ENCODE data around the gene GLCE. TPM values are rescaled to one million over a fixed set of nuclear protein-coding genes. Genes with fewer than 3 reads are reported as not detected.

The GLCE gene
- total RNA-seq, 3 donors from 2014 or later (not counting 1 experiment from before 2014, with no cell fraction given), result 2.0 to 4.5 (median 3.4) TPM

DNA sequence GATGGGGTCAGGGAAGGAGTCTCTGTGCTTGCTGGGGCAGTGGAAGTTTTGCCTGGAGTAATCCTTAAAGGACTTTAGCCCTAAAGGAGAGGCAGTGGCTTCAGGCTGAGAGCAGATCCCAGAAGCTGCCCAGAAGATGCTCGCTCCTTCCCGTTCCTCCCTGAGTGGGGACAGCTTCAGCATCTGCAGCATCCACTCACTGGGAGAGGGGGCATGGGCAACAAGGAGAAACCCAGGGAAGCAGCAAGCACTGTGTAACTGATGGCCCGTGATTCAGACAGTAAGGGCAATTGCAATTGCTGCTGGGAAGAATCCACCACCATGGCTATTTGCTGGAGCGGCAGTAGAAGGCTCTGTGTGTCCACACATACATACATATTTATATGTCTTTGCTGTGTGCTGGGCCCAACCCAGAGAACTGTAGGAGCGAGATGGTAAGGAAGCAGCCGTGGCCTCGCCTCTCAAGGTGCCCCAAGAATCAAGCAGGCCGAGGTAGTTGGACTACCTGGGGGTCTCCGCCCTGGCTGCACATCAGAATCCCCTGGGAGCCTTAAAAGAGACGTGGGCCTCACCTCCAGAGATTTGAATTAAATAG, 132.5 kb downstream of the GLCE start:
- H3K27ac Mint-ChIP-seq, result no peak overlapping the region
- H3K9me3 Mint-ChIP-seq, result no peaks in the 10 kb centered on the region
- H3K4me3 ChIP-seq (ENCODE audit: low read length), result no peak overlapping the region
- TF ChIP-seq, protein P1, sequence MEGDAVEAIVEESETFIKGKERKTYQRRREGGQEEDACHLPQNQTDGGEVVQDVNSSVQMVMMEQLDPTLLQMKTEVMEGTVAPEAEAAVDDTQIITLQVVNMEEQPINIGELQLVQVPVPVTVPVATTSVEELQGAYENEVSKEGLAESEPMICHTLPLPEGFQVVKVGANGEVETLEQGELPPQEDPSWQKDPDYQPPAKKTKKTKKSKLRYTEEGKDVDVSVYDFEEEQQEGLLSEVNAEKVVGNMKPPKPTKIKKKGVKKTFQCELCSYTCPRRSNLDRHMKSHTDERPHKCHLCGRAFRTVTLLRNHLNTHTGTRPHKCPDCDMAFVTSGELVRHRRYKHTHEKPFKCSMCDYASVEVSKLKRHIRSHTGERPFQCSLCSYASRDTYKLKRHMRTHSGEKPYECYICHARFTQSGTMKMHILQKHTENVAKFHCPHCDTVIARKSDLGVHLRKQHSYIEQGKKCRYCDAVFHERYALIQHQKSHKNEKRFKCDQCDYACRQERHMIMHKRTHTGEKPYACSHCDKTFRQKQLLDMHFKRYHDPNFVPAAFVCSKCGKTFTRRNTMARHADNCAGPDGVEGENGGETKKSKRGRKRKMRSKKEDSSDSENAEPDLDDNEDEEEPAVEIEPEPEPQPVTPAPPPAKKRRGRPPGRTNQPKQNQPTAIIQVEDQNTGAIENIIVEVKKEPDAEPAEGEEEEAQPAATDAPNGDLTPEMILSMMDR (IDR thresholded peaks at IDR 0.05), result no peak
- WGBS (ENCODE audit: insufficient coverage), result 83% methylated on average over 10 of the region's 10 CpGs
- no peak overlapping the region for H3K4me3 Mint-ChIP-seq
- H3K27ac ChIP-seq (ENCODE audit: low read length), result no peak overlapping the region
- DNase-seq, result no peak
- H3K36me3 ChIP-seq (ENCODE audit: control insufficient read depth, insufficient read depth, low read length), result no peaks in the 10 kb centered on the region
- no peaks in the 10 kb centered on the region for H3K36me3 Mint-ChIP-seq
- H3K4me1 ChIP-seq (ENCODE audit: control insufficient read depth, insufficient read depth, low read length), result no peaks in the 10 kb centered on the region
- H3K9me3 ChIP-seq (ENCODE audit: control insufficient read depth, insufficient read depth, low read length), result no peaks in the 10 kb centered on the region
- intact Hi-C loops (cut with micrococcal nuclease), result no loop called here
- no peaks in the 10 kb centered on the region for H3K27me3 ChIP-seq (ENCODE audit: control insufficient read depth, insufficient read depth, low read length)
- no peaks in the 10 kb centered on the region for H3K4me1 Mint-ChIP-seq
- no peak for ATAC-seq
- peaks cover 5 to 6% of the 10 kb centered on the region in 2 donors for H3K27me3 Mint-ChIP-seq (ENCODE audit: low read depth in 2 of 2)

- WGBS (ENCODE audit: insufficient coverage), result 93% methylated on average over 11 of the region's 11 CpGs
- H3K27me3 Mint-ChIP-seq (ENCODE audit: low read depth in 2 of 2), result peaks cover 5 to 6% of the 10 kb centered on the region in 2 donors
- no peak overlapping the region for H3K4me3 ChIP-seq (ENCODE audit: low read length)
These were observed 133.5 kb downstream of the GLCE start for GRCh38 chr15:69293741-69294615.

GRCh38 chr15:69296606-69297005, 136.2 kb downstream of the GLCE start:
- no peak overlapping the region for H3K27ac ChIP-seq (ENCODE audit: low read length)
- WGBS (ENCODE audit: insufficient coverage), result 86% methylated on average over 6 of the region's 6 CpGs
- Mint-ChIP-seq H3K9me3 (no peaks in the 10 kb centered on the region), H3K27ac (no peak overlapping the region), H3K27me3 (ENCODE audit: low read depth in 2 of 2) (peaks cover 17 to 22% of the 10 kb centered on the region in 2 donors), H3K4me3 (no peak overlapping the region), H3K36me3 (no peaks in the 10 kb centered on the region), H3K4me1 (peaks cover 10% of the 10 kb centered on the region in 2 donors)
- TF ChIP-seq, protein P1 (IDR thresholded peaks at IDR 0.05), result no peak
- ATAC-seq (no peak), DNase-seq (no peak)
- intact Hi-C loops (cut with micrococcal nuclease), result no loop called here
- peaks cover 13% of the 10 kb centered on the region for H3K27me3 ChIP-seq (ENCODE audit: control insufficient read depth, insufficient read depth, low read length)
- peaks cover 11% of the 10 kb centered on the region for H3K4me1 ChIP-seq (ENCODE audit: control insufficient read depth, insufficient read depth, low read length)
- no peak overlapping the region for H3K4me3 ChIP-seq (ENCODE audit: low read length)
- no peaks in the 10 kb centered on the region for H3K36me3 ChIP-seq (ENCODE audit: control insufficient read depth, insufficient read depth, low read length)
- H3K9me3 ChIP-seq (ENCODE audit: control insufficient read depth, insufficient read depth, low read length), result no peaks in the 10 kb centered on the region

More at GRCh38 chr15:69293741-69294615, 133.5 kb downstream of the GLCE start:
- Mint-ChIP-seq H3K4me1 (no peaks in the 10 kb centered on the region), H3K9me3 (no peaks in the 10 kb centered on the region), H3K27ac (no peak overlapping the region), H3K36me3 (no peaks in the 10 kb centered on the region), H3K4me3 (no peak overlapping the region)
- no peak overlapping the region for H3K27ac ChIP-seq (ENCODE audit: low read length)
- H3K4me1 ChIP-seq (ENCODE audit: control insufficient read depth, insufficient read depth, low read length), result no peaks in the 10 kb centered on the region
- H3K9me3 ChIP-seq (ENCODE audit: control insufficient read depth, insufficient read depth, low read length), result no peaks in the 10 kb centered on the region
- intact Hi-C loops (cut with micrococcal nuclease), result no loop called here
- DNase-seq (no peak), ATAC-seq (no peak)
- no peaks in the 10 kb centered on the region for H3K27me3 ChIP-seq (ENCODE audit: control insufficient read depth, insufficient read depth, low read length)
- no peaks in the 10 kb centered on the region for H3K36me3 ChIP-seq (ENCODE audit: control insufficient read depth, insufficient read depth, low read length)
- TF ChIP-seq, protein P1 (IDR thresholded peaks at IDR 0.05), result no peak

Data from natural killer cell (primary cell).